Ovary (tissue), 9 donors: ENCODE data around the gene PTPN12. TPM values are rescaled to one million over a fixed set of nuclear protein-coding genes. Genes with fewer than 3 reads are reported as not detected.

Experiments used
- DNase-seq, 5 donors: peaks; one replicate each; pipeline ENCODE4 v3.0.0-alpha.2; 2019 to 2020
- H3K27ac ChIP-seq, 2 donors: fragments of 200-600 bp; one replicate each; pipeline versions ENCODE4 v1.5.1 to v1.8.0; 2019 to 2022
- H3K27me3 ChIP-seq: fragments of 200-600 bp; one replicate; pipeline ENCODE4 v1.8.0; 2022
- H3K36me3 ChIP-seq: fragments of 200-600 bp; sonication (generic); one replicate; pipeline ENCODE4 v1.5.1; 2019
- H3K4me1 ChIP-seq: one replicate; pipeline ENCODE4 v1.8.1; 2013; ENCODE audit warnings: mild to moderate bottlenecking, moderate library complexity; ENCODE audit not compliant: insufficient read depth
- H3K4me3 ChIP-seq: fragments of 200-600 bp; sonication (generic); one replicate; pipeline ENCODE4 v1.5.1; 2017
- H3K9me3 ChIP-seq, 2 donors: fragments of 200-600 bp in 1 of 2; sonication (generic) in 1 of 2; one replicate each; pipeline versions ENCODE4 v1.5.1 to v1.8.1; 2013 to 2019; ENCODE audit warnings: mild to moderate bottlenecking in 1 of 2, moderate library complexity in 1 of 2
- EP300 ChIP-seq: sonication (generic); formaldehyde crosslinking; IDR thresholded peaks from one replicate; pipeline ENCODE4 v1.6.1; 2017; ENCODE audit warnings: antibody characterized with exemption
- POLR2A ChIP-seq: fragments of 450-650 bp; IDR thresholded peaks from one replicate; pipeline ENCODE4 v1.6.1; 2017; ENCODE audit warnings: antibody characterized with exemption, mild to moderate bottlenecking, moderate library complexity
- WGBS, 3 donors: extraction: QIAGEN DNeasy Blood & Tissue Kit in 1 of 3; methylation state at CpG; one replicate each; pipeline versions ENCODE4 v1.1.5 to v1.1.7; 2013 to 2017; 5-methylcytosine and 5-hydroxymethylcytosine counted together
- intact Hi-C, 4 donors: fragments of 100-400 bp; cut with DNase I; formaldehyde crosslinking; loops; one replicate each; pipeline versions ENCODE4 v1.11.0 to v1.15.1; 2022 to 2023
- polyA plus RNA-seq, 2 donors: library from polyadenylated mRNA; stranded (reverse); fragments of 200-250 nt in 1 of 2; fragments of 350-450 nt in 1 of 2; fragmentation: Illumina TruSeq in 1 of 2; extraction: RNeasy Lipid Tissue Mini Kit (QIAGEN cat#74804) in 1 of 2; gene quantifications; one replicate each; pipeline ENCODE4 v1.2.3, GENCODE V29; 2013 to 2014
- total RNA-seq, 7 donors: library from RNA; depleted of rRNA in 2 of 7; stranded (reverse); fragments of >200 nt in 2 of 7; fragmentation: NEBNext Ultra II Directional in 3 of 7; extraction: Animal tissue kit (Norgen Biotek cat#: 25700) in 3 of 7; gene quantifications; one replicate each; pipeline versions ENCODE4 v1.1.0 to v1.2.4, GENCODE V29; 2016 to 2023
- TF ChIP-seq, protein P1 (sequence below), 3 donors: fragments of 450-650 bp in 2 of 3; fragments of 200-600 bp in 1 of 3; IDR thresholded peaks; one replicate each; pipeline versions ENCODE4 v1.5.1 to v1.8.0; 2016 to 2022; ENCODE audit warnings: antibody characterized with exemption in 3 of 3, mild to moderate bottlenecking in 1 of 3
- donor health status: DM: no; HTN: no; CAD: no; lungs with moderate emphysema.
- donor health status: DM: no; HTN: no; CAD: no.
- donor health status: Bipolar disorder and iron deficiency.
- donor health status: DM: yes; HTN: yes; CAD: no.
- donor health status: DM: no; HTN: no; CAD: no.
- donor health status: DM: yes; HTN: yes; CAD: no.

Gene PTPN12
- total and polyA plus RNA-seq, 9 donors, result 45.8 to 90.0 (median 62.7) TPM

DNA sequence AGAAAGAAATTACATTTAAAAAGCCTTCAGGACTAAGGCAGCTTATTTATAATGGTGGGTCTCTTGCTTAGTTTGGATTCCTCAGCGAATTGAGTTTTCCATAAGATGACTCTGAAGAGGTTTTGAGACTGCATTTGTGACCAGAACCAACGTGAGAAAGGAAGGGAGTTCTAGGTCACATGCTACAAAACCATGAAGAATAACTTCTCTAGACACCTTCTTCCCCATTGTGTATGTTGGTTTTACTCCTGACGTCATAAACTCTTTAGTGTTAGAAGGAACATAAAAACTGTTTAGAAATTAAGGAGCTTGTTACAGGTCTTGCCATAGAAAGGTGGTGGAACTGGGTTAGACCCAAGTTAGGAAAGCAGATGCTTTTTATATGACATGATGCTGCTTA is 11.1 kb downstream of the PTPN12 start:
- intact Hi-C loops, result no loop called here
- TF ChIP-seq EP300 (no peak), POLR2A (no peak)
- TF ChIP-seq, protein P1, sequence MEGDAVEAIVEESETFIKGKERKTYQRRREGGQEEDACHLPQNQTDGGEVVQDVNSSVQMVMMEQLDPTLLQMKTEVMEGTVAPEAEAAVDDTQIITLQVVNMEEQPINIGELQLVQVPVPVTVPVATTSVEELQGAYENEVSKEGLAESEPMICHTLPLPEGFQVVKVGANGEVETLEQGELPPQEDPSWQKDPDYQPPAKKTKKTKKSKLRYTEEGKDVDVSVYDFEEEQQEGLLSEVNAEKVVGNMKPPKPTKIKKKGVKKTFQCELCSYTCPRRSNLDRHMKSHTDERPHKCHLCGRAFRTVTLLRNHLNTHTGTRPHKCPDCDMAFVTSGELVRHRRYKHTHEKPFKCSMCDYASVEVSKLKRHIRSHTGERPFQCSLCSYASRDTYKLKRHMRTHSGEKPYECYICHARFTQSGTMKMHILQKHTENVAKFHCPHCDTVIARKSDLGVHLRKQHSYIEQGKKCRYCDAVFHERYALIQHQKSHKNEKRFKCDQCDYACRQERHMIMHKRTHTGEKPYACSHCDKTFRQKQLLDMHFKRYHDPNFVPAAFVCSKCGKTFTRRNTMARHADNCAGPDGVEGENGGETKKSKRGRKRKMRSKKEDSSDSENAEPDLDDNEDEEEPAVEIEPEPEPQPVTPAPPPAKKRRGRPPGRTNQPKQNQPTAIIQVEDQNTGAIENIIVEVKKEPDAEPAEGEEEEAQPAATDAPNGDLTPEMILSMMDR (IDR thresholded peaks at IDR 0.05), result no peak
- no peaks in the 10 kb centered on the region for H3K27me3 ChIP-seq
- DNase-seq, result no peak
- H3K4me1 ChIP-seq, result peaks cover 11% of the 10 kb centered on the region
- no peak overlapping the region for H3K4me3 ChIP-seq
- H3K27ac ChIP-seq, result no peak overlapping the region
- no peaks in the 10 kb centered on the region for H3K9me3 ChIP-seq
- no peaks in the 10 kb centered on the region for H3K36me3 ChIP-seq
- 83 to 87% (median 85%) methylated on average over 3 of the region's 3 CpGs for WGBS, 3 donors

DNA sequence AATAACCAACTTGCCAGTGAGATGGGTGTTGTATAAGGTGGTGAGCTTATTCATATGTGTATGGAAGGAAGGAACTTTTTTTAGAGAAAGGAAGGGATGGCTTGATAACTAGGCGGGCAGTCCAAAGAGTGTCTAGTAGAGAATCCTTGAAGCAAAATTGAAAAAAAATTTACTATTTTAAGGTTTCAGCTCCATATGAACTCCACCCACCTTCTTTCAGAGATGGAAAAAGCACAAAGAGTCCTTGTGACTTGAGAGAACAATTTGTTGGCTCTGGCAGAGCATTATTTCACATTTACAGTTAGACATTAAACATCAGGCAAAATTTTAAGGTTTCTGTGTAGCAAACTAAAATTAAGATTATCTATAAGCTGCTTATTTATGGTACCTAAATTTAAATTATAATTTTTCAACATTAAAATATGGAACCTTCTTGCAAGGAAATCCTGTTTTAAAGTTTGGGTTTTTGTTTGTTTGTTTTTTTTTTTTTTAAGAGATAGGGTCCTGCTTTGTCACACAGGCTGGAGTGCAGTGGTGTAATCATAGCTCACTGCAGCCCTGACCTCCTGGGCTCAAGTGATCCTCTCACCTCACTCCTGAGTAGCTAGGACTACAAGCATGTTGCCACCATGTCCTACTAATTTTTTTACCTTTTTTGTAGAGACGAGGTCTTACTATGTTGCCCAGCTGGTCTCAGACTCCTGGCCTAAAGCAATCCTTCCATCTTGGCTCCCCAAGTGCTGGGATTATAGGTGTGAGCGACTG is 12.2 kb downstream of the PTPN12 start:
- TF ChIP-seq, protein P1 (IDR thresholded peaks at IDR 0.05), result no peak
- TF ChIP-seq EP300 (no peak), POLR2A (no peak)
- Histone ChIP-seq H3K27ac (no peak overlapping the region), H3K4me3 (no peak overlapping the region), H3K4me1 (peaks cover 11% of the 10 kb centered on the region), H3K27me3 (no peaks in the 10 kb centered on the region), H3K36me3 (no peaks in the 10 kb centered on the region), H3K9me3 (no peaks in the 10 kb centered on the region)
- intact Hi-C loops, result no loop called here
- 70 to 78% (median 72%) methylated on average over 3 of the region's 3 CpGs for WGBS, 3 donors
- DNase-seq, result no peak

DNA sequence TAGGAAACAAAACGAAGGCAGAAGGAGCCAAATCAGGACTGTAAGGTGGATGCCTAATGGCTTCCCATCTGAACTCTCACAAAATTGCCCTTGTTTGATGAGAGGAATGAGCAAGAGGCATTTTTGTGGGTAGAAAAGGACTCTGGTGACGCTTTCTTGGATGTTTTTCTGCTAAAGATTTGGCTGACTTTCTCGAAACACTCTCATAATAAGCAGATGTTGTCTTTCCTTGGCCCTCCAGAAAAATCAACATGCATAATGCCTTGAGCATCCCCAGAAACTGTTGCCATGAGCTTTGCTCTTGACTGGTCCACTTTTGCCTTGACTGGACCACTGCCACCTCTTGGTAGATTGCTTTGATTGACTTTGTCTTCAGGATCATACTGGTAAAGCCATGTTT is 13.5 kb downstream of the PTPN12 start:
- H3K4me3 ChIP-seq, result no peak overlapping the region
- no peaks in the 10 kb centered on the region for H3K27me3 ChIP-seq
- TF ChIP-seq EP300, result no peak
- TF ChIP-seq POLR2A, result no peak
- TF ChIP-seq, protein P1 (IDR thresholded peaks at IDR 0.05), result no peak
- H3K27ac ChIP-seq, result no peak overlapping the region
- H3K9me3 ChIP-seq, result no peaks in the 10 kb centered on the region
- no peak for DNase-seq
- intact Hi-C loops, result no loop called here
- no peaks in the 10 kb centered on the region for H3K36me3 ChIP-seq
- H3K4me1 ChIP-seq, result peaks cover 10% of the 10 kb centered on the region
- 44 to 51% (median 48%) methylated on average over 3 of the region's 3 CpGs for WGBS, 3 donors

DNA sequence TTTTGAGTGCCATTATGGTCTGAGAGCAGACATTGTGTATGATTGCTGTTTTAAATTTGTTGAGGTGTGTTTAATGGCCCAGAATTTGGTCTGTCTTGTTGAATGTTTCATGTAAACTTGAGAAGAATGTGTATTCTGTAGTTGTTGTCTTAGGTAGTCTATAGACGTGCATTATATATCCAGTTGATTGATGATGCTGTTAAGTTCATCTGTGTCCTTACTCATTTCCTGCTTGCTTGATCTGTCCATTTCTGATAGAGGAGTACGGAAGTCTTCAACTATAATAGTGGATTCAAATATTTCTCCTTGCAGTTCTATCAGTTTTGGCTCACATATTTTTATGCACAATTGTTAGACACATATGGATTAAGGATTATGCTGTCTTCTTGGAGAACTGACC is 16.0 kb downstream of the PTPN12 start:
- no peaks in the 10 kb centered on the region for H3K27me3 ChIP-seq
- no peak overlapping the region for H3K27ac ChIP-seq
- H3K9me3 ChIP-seq, result no peaks in the 10 kb centered on the region
- WGBS, 3 donors, result 82 to 89% (median 88%) methylated on average over 2 of the region's 2 CpGs
- no peak for TF ChIP-seq EP300
- TF ChIP-seq, protein P1 (IDR thresholded peaks at IDR 0.05), result no peak
- TF ChIP-seq POLR2A, result no peak
- H3K4me3 ChIP-seq, result no peak overlapping the region
- intact Hi-C loops, result no loop called here
- no peaks in the 10 kb centered on the region for H3K36me3 ChIP-seq
- peaks cover 12% of the 10 kb centered on the region for H3K4me1 ChIP-seq
- no peak for DNase-seq
